Aorta (tissue), 5 donors: ENCODE results near the gene CACNA1E. TPM values are rescaled to one million over a fixed set of nuclear protein-coding genes. Genes with fewer than 3 reads are reported as not detected.

ENCODE experiments used
- ATAC-seq: fragments of 200-7000 bp; cut with Tn5 transposase; one replicate; pipeline ENCODE4 v1.9.1; 2022; ENCODE audit warnings: moderate library complexity; ENCODE audit not compliant: low FRiP score
- DNase-seq, 2 donors: peaks; one replicate each; pipeline ENCODE4 v3.0.0-alpha.2; 2020
- H3K27ac ChIP-seq, 2 donors: one replicate each; pipeline ENCODE4 v1.5.1; 2013; ENCODE audit warnings: low read length in 2 of 2, mild to moderate bottlenecking in 2 of 2, moderate library complexity in 2 of 2, control low read depth in 1 of 2, inconsistent platforms in 1 of 2, low read depth in 1 of 2
- H3K27me3 ChIP-seq, 2 donors: one replicate each; pipeline ENCODE4 v1.6.1; 2013; ENCODE audit warnings: control low read depth in 1 of 2, low read length in 1 of 2, mild to moderate bottlenecking in 1 of 2, moderate library complexity in 1 of 2; ENCODE audit not compliant: insufficient read depth in 2 of 2, control insufficient read depth in 1 of 2
- H3K36me3 ChIP-seq, 2 donors: one replicate each; pipeline ENCODE4 v1.6.1; 2013; ENCODE audit warnings: control low read depth in 1 of 2, low read length in 1 of 2, mild to moderate bottlenecking in 1 of 2; ENCODE audit not compliant: insufficient read depth in 2 of 2, control insufficient read depth in 1 of 2
- H3K4me1 ChIP-seq, 2 donors: one replicate each; pipeline ENCODE4 v1.6.1; 2013; ENCODE audit warnings: low read length in 2 of 2, control low read depth in 1 of 2, mild to moderate bottlenecking in 1 of 2, moderate library complexity in 1 of 2; ENCODE audit not compliant: insufficient read depth in 2 of 2, control insufficient read depth in 1 of 2
- H3K4me3 ChIP-seq, 2 donors: one replicate each; pipeline ENCODE4 v1.5.1; 2013; ENCODE audit warnings: low read length in 2 of 2, control low read depth in 1 of 2, mild to moderate bottlenecking in 1 of 2
- H3K9me3 ChIP-seq: one replicate; pipeline ENCODE4 v1.6.1; 2013; ENCODE audit warnings: mild to moderate bottlenecking, low read length; ENCODE audit not compliant: control insufficient read depth
- WGBS, 2 donors: extraction: QIAGEN DNeasy Blood & Tissue Kit; methylation state at CpG; one replicate each; pipeline ENCODE4 v1.1.7; 2013; 5-methylcytosine and 5-hydroxymethylcytosine counted together
- intact Hi-C, 2 donors: fragments of 100-400 bp; cut with DNase I; formaldehyde crosslinking; loops; one replicate each; pipeline versions ENCODE4 v1.14.2 to v1.15.0; 2022
- long read RNA-seq, 2 donors: library from polyadenylated mRNA; unstranded; transcript quantifications; one replicate each; pipeline ENCODE4 v2.0.0, GENCODE V29; 2020 to 2021
- polyA plus RNA-seq, 2 donors: library from polyadenylated mRNA; stranded (reverse); fragments of 200-250 nt; gene quantifications; one replicate each; pipeline ENCODE4 v1.2.3, GENCODE V29; 2013
- total RNA-seq, 2 donors: library from RNA; stranded (reverse); fragmentation: NEBNext Ultra II Directional; extraction: Animal tissue kit (Norgen Biotek cat#: 25700); gene quantifications; one replicate each; pipeline ENCODE4 v1.2.1, GENCODE V29; 2021
- donor health status: healthy with polysubstance abuse.
- donor health status: Bipolar disorder and iron deficiency.
- donor health status: DM: no; HTN: no; CAD: no.
- donor health status: DM: no; HTN: no; CAD: no.
- donor health status: DM: yes; HTN: yes; CAD: no.

CACNA1E gene
- under 1 TPM; 0.06 to 0.19 TPM for total RNA-seq
- polyA plus RNA-seq, result not detected
- long read RNA-seq, donor 1, partial matches to known transcripts, result 2 of 2 reads
- long read RNA-seq, donor 1, other reads (novel, unspliced or antisense), result 0 of 2 reads
- long read RNA-seq, donor 2, result 0 reads

DNA sequence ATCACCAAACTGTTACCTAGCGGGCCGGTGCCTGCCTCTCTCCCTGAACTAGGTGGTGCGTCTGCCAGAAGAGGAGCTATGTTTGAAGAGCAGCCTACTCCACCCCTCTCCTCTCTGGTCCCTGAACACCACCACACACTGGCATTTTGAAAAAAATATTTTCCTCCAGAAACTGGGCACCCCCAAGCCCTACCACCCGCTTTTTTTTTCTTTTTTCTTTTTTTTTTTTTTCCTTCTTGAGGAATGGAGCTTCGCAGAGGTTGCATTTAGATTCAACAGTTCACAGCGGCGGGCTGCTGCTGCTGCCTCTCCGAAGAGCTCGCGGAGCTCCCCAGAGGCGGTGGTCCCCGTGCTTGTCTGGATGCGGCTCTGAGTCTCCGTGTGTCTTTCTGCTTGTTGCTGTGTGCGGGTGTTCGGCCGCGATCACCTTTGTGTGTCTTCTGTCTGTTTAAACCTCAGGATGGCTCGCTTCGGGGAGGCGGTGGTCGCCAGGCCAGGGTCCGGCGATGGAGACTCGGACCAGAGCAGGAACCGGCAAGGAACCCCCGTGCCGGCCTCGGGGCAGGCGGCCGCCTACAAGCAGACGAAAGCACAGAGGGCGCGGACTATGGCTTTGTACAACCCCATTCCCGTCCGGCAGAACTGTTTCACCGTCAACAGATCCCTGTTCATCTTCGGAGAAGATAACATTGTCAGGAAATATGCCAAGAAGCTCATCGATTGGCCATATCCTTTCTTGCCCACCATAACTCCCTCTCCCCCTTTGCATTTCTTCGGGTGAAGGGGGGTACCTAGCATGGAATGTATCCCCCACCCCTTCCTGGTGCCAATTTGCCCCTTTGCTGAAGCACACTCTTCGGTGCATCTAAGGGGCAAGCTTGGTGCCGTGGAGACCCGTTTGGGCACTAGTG is at the start of gene CACNA1E:
Gene CACNA1E (plus strand): TSS at position 233 of the 911 bp plus-strand sequence. CDS start 228 bp downstream, at position 461.
- no peak for DNase-seq
- no peaks in the 10 kb centered on the region for H3K9me3 ChIP-seq
- intact Hi-C loops, result loop anchor here (10.0 kb wide), 2 partner anchors 571 to 601 kb away; no protein-coding TSS in a partner anchor
- ATAC-seq, result no peak
- no peaks in the 10 kb centered on the region for H3K4me1 ChIP-seq
- no peak within 1 kb of the TSS for H3K27ac ChIP-seq
- no peak within 1 kb of the TSS for H3K4me3 ChIP-seq
- H3K36me3 ChIP-seq, result no peaks in the 10 kb centered on the region
- WGBS, 2 donors, result 6% methylated on average over 43 of the region's 43 CpGs
- H3K27me3 ChIP-seq, result no peaks in the 10 kb centered on the region

DNA sequence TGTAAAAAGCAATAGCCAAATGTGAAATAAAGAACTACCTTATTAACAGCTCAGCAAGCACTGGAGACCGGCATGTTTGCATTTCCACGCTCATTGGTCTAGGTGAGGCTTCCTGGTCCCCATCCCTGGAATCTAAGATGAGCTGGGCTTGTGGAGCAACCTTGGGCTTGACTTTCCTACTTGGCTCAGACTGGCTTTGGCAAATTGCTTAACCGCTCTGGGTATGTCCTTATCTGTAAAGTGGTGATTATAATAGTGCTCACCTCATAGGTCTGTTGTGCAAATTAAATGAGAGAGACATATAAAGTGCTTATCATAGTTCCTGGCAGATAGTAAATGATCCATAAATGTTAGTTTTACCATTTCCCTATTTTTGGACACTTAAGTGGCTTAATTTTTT is 49.4 kb upstream of the CACNA1E start:
- H3K36me3 ChIP-seq, result no peaks in the 10 kb centered on the region
- intact Hi-C loops, result no loop called here
- 78 to 79% methylated on average over 3 of the region's 3 CpGs for WGBS, 2 donors
- no peak overlapping the region for H3K27ac ChIP-seq
- DNase-seq (no peak), ATAC-seq (no peak)
- H3K9me3 ChIP-seq, result no peaks in the 10 kb centered on the region
- H3K4me3 ChIP-seq, result no peak overlapping the region
- H3K4me1 ChIP-seq, result no peaks in the 10 kb centered on the region
- H3K27me3 ChIP-seq, result peaks cover 0 to 3% of the 10 kb centered on the region in 2 donors

DNA sequence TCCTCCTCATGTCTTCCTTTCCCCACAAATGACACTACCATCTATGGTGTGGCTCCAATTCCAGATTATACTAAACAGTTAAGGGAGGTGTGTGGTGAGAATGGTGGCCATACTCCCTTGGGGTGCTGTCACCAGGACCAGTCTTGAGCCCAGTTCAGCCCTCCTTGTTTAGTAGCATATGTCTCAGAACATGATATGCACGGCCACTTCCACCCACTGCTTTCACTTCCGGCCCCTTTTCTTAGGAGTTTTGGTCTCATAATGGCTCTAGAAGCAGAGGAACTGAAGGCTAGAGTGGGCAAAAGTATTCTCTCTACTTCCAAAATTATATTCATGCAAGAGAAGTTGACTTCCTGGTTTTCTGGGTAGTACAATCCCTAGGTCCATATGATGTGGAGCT is 45.3 kb upstream of the CACNA1E start:
- no peak for ATAC-seq
- no peak overlapping the region for H3K4me3 ChIP-seq
- 65 to 82% methylated on average over 2 of the region's 2 CpGs for WGBS, 2 donors

DNA sequence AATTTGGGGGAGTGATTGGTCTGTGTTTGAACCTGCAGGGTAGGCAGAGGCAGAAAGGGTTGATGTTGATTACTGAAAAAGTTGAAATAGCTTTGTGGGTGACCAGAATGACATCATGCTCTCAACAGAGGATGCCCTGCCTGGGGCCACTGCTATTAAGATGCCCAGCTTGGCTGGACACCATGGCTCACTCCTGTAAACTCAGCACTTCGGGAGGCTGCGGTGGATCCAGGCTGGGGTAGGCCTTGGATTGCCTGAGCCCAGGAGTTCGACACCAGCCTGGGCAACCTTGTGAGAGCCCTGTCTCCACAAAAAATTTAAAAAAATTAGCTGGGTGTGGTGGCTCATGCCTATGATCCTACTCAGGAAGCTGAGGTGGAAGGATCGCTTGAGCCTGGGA is 42.8 kb upstream of the CACNA1E start:
- Histone ChIP-seq H3K4me1 (no peaks in the 10 kb centered on the region), H3K9me3 (no peaks in the 10 kb centered on the region), H3K36me3 (no peaks in the 10 kb centered on the region), H3K4me3 (no peak overlapping the region), H3K27ac (no peak overlapping the region), H3K27me3 (no peaks in the 10 kb centered on the region)
- 92 to 99% methylated on average over 4 of the region's 4 CpGs for WGBS, 2 donors
- ATAC-seq (no peak), DNase-seq (no peak)
- intact Hi-C loops, result no loop called here

More for the DNA sequence above, 45.3 kb upstream of the CACNA1E start:
- no peaks in the 10 kb centered on the region for H3K36me3 ChIP-seq
- H3K9me3 ChIP-seq, result no peaks in the 10 kb centered on the region
- H3K4me1 ChIP-seq, result no peaks in the 10 kb centered on the region
- peaks cover 0 to 3% of the 10 kb centered on the region in 2 donors for H3K27me3 ChIP-seq
- DNase-seq, result no peak
- H3K27ac ChIP-seq, result no peak overlapping the region
- intact Hi-C loops, result no loop called here

DNA sequence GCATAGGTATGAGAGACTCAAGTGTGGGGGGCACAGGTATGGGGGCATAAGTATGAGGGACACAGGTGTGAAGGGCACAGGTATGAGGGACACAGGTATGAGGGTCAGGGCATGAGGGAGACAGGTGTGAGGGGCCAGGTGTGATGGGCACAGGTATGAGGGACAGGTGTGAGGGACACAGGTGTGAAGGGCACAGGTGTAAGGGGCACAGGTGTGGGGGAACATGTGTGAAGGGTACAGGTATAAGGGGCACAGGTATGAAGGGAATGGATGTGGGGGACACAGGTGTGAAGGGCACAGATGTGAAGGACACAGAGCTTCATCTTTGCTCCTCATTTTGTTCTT is 41.2 kb upstream of the CACNA1E start:
- DNase-seq (no peak), ATAC-seq (no peak)
- no peak overlapping the region for H3K27ac ChIP-seq
- peaks cover 1% of the 10 kb centered on the region for H3K9me3 ChIP-seq
- H3K36me3 ChIP-seq, result no peaks in the 10 kb centered on the region
- no peak overlapping the region for H3K4me3 ChIP-seq
- no peaks in the 10 kb centered on the region for H3K27me3 ChIP-seq
- no peaks in the 10 kb centered on the region for H3K4me1 ChIP-seq
- intact Hi-C loops, result no loop called here

DNA sequence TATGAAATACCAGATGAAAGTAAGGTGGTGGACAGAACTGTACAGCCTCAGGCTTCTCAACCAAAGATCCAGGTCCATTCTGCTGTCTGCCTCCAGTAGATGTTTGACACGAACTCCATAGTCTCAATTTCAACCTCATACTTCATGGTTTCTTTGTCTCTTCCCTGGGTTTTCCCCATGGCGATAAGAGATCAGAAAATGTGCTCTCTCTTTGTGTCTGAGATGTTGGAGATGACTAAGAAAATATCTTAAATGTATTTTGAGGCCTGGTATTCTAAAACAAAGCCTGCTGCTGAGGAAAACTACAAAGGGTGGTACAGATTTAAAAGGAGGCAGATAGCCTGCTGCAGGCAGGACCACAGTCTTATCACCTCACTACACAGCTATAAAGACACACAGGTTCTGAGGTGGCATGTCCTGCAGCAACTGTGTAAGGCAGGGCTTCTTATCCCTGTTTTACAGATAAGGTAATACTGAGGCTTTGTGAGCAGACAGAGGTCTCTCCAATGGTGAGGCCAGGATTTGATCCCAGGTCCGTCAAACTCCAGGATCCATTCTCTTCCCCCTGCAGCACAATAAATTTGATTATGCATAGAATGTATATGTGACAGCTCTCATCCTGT is 40.0 kb upstream of the CACNA1E start:
- H3K36me3 ChIP-seq, result no peaks in the 10 kb centered on the region
- DNase-seq, result no peak
- no peak overlapping the region for H3K4me3 ChIP-seq
- intact Hi-C loops, result no loop called here
- H3K4me1 ChIP-seq, result no peaks in the 10 kb centered on the region
- H3K27me3 ChIP-seq, result no peaks in the 10 kb centered on the region
- no peak overlapping the region for H3K27ac ChIP-seq
- H3K9me3 ChIP-seq, result peaks cover 4% of the 10 kb centered on the region
- WGBS, 2 donors, result 79 to 84% methylated on average over 3 of the region's 3 CpGs
- ATAC-seq, result no peak

DNA sequence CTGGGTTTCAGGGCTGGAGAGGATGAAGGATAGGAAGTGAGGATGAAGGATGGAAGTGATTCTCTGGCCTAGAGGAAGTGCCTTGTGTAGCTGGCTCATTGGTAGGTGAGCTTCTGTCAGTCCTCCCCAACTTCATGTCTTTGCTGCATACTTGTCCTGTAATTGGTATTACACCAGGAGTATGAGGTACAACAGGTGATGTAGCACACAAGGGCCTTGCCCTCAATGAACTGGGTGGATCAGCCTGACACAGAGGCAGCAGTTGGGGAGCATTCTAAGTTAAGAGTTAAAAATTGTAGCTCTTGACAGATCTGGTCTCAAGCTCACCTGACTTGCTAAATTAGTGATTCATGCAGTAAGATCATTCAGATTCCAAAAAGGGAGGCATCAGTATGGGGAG is 37.9 kb upstream of the CACNA1E start:
- Histone ChIP-seq H3K4me1 (no peaks in the 10 kb centered on the region), H3K9me3 (peaks cover 4% of the 10 kb centered on the region), H3K27ac (no peak overlapping the region), H3K4me3 (no peak overlapping the region), H3K27me3 (no peaks in the 10 kb centered on the region), H3K36me3 (no peaks in the 10 kb centered on the region)
- ATAC-seq, result no peak
- intact Hi-C loops, result no loop called here
- DNase-seq, result no peak

DNA sequence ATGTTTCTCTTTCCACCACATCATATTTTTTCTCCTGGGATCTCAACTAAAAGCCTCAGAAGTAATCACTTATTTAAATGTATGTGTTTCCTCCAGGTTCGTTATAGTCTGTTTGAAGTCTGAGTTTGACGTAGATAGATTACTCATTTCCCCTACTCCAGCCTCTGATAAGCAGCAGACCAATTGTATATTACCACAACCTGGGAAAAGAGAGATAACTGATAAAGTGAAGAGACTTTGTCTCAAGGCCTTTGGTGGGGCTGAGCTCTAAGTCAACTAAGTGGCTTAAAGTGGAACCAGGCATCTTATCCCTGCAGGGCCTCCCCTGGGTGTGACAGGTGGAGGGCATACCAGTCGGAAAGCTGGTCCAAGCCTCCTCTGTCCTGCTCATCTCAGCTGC is 34.9 kb upstream of the CACNA1E start:
- Histone ChIP-seq H3K27me3 (no peaks in the 10 kb centered on the region), H3K9me3 (peaks cover 4% of the 10 kb centered on the region), H3K4me3 (no peak overlapping the region), H3K27ac (no peak overlapping the region), H3K4me1 (no peaks in the 10 kb centered on the region), H3K36me3 (no peaks in the 10 kb centered on the region)
- DNase-seq, result no peak
- no peak for ATAC-seq
- 67 to 72% methylated on average over 3 of the region's 3 CpGs for WGBS, 2 donors
- intact Hi-C loops, result no loop called here
